Measurements from ENCODE around the gene PRDM13.

DNA sequence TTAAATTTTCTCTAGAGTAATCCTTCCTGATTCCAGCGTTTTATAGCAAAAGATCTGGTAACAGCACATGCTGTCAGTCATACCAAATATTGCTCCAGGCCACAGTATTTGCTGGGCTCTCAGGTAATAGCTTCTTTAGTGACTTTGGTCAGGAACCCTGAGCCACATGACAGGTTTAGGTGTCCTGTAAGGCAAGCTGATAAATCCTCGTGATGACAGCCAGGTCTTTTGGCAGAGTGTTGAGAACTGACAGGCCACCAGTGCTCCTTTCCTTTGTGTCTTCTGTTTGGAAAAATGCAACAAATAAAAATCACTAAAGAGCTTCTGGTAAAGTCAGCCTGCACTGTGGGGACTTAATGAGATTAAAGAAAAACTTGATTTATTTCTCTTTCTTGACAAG is 34.6 kb downstream of the PRDM13 start:
- TF ChIP-seq, protein P1, sequence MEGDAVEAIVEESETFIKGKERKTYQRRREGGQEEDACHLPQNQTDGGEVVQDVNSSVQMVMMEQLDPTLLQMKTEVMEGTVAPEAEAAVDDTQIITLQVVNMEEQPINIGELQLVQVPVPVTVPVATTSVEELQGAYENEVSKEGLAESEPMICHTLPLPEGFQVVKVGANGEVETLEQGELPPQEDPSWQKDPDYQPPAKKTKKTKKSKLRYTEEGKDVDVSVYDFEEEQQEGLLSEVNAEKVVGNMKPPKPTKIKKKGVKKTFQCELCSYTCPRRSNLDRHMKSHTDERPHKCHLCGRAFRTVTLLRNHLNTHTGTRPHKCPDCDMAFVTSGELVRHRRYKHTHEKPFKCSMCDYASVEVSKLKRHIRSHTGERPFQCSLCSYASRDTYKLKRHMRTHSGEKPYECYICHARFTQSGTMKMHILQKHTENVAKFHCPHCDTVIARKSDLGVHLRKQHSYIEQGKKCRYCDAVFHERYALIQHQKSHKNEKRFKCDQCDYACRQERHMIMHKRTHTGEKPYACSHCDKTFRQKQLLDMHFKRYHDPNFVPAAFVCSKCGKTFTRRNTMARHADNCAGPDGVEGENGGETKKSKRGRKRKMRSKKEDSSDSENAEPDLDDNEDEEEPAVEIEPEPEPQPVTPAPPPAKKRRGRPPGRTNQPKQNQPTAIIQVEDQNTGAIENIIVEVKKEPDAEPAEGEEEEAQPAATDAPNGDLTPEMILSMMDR (IDR thresholded peaks at IDR 0.05): no peak
- TF ChIP-seq POLR2A (IDR thresholded peaks at IDR 0.05; ENCODE audit: low read depth) (no peak), EP300 (IDR thresholded peaks at IDR 0.05) (no peak), POLR2AphosphoS5 (IDR thresholded peaks at IDR 0.05) (no peak)
